HG03565 (cell line): ENCODE data around the gene KSR1.
"Not testable (repeated sequence)": the region's sequence is repeated elsewhere in the genome, so short reads cannot be mapped to it uniquely, and the experiment has no call there.

ENCODE experiments used
- ATAC-seq: cut with Tn5 transposase; IDR thresholded peaks from one replicate; pipeline ENCODE4 v1.9.1; 2021; ENCODE audit warnings: mild to moderate bottlenecking, moderate library complexity; ENCODE audit not compliant: unreplicated experiment

Gene KSR1

DNA sequence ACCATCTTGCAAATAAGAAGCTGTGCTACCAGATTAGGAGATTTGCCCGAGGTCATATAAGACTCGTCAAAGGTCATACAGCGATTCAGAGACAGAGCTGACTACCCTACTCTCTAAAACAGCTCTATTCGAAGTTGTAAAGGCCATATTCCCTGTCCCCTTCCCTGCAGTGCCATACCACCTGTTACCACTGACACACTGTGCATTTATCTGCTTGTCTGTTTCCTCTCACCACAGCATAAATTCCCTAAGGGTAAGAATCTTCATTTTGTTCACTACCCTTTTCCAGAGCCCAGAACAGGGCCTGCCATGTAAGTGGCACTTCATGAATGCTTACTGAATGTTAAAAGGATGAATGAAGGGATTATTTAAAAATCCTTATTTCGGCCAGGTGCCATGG is 3.4 kb upstream of the KSR1 start:
- ATAC-seq: no peak

DNA sequence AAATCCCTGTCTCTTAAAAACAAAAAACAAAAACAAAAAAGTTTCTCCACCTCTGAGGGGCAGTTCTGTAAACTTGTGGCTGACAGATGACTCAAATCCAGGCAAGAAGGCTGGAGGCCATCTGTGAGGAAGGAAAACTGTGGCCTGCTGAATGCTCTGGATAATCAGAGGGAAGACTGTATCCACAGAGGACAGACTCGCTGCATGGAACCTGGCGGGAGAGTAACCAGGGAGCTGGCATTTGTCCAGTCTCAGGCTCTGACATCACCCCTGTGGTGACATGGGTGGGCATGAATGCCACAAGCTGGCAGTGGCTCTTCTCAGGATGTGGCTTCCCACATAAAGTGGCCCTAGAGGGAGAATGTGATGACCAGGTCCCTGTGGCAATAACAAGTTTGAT is 2.8 kb upstream of the KSR1 start:
- ATAC-seq: no peak

DNA sequence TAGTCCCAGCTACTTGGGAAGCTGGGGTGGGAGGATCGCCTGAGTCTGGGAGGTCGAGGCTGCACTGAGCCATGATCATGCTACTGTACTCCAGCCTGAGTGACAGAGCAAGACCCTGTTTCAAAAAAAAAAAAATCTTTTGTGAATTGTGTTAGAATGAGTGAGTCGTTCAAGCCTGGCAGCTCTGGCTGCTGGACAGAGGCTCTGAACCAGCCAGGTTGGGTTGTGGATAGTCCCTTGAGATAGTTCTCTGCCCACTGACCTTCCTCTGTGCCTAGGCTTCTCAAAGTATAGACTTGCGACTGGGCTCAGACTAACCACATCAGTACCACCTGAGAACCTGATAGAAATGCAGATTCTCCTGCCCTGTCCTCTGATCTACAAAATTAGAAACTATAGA is 2.2 kb upstream of the KSR1 start:
- no peak for ATAC-seq

DNA sequence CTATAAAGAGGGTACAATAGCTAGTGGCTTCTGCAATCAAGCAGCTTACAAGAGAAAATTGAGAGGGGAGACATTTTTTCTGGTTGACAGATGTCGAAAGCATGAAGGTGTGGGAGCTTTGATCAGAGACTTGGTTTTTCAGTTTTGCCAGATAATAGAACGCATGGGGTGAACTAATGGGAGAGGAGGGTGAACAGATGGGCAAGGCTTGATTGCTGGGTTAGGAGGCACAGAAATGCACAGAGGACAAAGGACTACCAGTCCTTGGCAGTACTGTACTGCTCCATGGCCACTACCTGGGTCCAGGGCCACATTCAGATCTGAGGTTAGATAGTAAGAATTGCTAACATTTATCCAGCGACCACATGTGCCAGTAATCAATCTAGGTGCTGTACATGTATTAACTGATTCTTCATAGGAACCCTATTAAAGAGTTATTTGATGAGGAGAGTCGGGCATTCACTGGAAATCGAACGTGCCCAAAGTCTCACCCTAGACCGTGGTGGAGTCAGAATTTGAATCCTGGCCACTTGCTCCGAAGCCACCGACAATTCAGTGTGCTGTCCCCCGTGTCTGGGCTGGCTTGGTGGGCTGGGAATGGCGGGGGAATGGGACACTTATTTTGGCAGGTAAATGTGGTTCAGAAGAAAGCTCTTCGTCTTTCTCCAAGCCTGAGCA is 873 bp upstream of the KSR1 start:
- ATAC-seq: no peak

DNA sequence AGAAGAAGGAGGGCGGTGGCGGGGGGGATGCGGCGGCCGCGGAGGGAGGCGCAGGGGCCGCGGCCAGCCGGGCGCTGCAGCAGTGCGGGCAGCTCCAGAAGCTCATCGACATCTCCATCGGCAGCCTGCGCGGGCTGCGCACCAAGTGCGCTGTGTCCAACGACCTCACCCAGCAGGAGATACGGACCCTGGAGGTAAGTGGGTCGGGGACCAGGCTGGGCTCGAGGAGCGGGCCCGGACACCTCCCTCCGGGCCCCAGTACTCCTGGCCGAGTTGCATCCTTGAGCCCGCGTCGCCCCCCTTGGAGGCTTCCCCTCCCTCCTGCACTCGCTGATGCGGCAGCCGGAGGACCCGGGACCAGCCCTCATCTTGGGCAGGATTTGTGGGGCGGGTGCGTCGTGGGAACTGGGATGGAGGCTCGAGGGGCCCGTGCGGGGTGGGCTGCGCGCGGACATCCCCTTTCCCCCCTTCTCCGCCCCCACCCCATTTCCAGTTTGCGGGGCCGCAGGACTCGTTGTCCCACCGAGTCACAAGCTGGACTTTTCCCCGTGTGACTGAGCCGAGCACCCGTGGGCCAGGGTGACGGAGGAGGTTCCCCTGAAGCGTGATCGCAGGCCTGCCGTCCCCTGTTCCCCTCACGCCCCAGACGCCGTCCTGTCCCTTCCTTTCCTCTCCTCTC is 572 bp downstream of the KSR1 start:
- ATAC-seq: no peak

DNA sequence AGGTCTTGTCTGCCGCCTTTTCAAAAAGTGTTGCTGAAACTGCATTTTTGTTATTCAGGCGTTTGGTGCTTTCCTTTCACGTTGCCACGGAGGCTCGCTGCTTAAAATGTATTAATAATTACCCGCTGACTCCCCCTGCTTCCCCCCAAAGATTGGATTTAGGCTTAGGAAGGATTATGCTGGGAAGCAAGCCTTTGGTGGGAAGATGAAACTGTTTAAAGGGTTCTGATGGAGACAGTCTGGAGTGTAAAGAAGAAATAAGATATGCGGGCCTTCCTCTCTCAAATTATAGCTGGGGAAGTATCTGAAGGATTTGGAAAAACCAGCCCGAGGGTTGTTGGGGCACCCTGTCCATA is 1.1 kb downstream of the KSR1 start:
- ATAC-seq: no peak

DNA sequence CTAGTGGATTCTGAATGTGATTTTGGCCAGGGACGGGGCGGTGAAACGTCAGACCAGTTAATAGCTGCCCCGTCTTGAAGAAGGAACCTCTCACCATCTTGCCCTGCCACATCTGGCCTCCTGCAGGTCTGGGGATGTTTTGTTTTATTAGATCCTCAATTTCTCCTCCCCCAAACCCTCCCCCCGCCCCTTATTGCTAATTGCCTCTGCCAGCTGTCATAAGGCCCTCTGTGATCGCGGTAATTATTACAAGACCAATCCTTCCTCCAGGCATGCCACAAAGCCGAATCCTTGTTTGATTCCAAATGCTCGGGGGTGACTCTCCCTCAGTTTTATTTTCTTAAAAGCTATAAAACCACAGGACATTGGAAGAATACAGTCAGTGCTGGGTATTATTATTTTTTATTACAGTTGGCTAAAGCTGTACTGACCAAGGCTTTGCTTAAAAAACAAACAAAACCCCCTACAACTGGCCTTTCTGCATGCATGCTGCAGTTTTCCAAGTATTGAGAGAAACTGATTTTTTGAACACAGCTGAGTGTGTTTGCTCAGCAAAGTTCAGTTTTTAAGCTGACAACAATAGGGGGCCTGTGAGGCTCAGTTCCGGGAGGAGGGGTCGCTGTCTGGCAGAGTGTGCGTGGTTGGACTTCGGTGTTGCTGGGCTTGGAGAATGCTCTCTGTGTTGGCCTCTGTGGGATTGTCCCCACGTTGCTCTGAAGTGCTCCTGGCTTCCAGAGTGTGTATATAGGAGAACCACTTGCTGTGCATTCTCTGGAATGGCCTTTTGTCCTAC is 1.7 kb downstream of the KSR1 start:
- no peak for ATAC-seq

DNA sequence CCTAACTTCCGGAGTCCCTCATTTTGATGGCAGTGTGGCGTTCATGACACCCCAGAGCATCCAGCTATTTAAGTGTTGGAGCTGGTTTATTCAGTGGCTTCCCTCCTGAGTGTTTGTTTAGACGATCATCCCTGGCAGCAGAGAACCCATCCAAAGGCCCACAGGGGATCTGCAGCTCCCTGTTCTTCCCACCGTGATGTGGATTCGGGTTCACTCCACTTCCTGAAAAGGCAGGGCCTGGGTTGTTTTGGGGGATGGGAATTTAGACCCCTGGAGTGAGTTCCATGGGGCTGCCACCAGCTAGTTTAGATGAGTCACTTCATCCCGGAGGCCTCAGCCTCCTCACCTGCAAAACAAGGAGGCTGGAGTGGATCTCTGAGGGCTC is 2.3 kb downstream of the KSR1 start:
- ATAC-seq: no peak

DNA sequence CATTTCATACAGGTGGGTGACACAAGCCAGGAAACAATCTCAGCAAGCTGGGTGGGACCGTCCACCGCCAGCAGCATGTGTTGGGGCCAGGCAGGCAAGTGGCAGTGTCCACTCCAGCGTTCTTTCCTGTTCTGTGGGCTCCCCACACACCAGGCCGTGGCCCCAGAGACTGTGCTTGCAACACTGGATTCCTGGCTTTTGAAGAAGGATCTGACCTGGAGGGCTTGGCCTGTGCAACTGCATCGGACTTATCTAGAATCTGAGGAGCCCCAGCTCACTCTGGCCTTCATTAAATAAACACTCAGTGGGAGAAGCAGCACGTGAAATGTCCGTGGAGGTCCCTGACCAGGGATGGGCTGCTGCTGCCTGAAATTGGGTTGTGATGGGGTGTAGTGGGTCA is 3.2 kb downstream of the KSR1 start:
- no peak for ATAC-seq

DNA sequence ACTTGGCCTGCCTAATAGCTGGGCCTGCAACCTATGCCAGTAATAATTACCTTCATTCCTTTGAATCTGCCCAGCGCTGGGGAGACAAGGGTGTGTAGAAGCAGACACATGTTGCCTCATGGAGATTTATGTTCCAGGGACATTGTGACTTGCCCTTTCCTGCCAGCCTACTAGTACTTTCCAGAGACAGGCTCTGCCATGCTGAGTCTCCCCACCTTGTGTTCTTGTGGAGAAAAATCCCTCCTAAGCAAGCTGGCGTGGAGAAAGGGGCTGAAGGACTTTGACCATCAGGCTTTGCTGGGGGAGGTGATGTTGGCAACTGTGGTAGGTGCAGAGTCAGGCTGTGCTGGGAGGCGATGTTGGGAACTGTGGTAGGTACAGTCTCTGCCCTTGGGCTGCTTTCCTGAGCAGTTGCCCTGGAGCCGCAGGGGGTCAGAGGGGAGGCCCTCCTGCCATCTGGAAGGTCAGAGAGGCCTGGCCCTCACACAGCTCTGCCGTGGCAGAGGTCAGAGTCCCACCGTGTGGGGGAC is 4.0 kb downstream of the KSR1 start:
- ATAC-seq: no peak

DNA sequence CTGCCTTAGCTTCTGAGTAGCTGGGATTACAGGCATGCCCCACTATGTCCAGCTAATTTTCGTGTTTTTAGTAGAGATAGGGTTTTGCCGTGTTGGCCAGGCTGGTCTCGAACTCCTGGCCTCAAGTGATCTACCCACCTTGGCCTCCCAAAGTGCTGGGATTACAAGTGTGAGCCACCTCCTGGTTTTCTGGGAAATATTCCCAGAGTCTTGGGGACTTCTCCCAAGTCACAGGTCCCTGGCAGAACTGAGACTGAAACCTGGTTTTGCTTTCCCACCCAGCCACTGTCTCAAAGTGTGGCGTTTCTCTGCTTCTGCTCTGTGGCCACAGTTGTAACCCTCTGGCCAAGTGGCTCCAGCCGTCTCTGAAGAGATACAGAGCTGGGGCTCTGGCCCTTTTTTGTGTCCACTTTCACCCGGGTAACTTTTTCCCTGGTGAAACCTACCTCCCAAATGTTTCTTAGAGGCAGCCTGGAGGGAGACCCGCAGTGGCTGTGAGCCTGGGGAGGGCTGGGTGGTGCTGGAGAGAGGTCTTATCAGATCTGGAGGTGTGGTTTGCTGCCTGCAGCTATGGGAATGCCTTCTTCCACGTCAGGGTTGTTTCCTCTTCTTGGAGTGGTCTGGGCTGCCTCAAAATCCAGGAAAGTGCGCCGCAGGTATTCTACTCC is 5.1 kb downstream of the KSR1 start:
- ATAC-seq: no peak

DNA sequence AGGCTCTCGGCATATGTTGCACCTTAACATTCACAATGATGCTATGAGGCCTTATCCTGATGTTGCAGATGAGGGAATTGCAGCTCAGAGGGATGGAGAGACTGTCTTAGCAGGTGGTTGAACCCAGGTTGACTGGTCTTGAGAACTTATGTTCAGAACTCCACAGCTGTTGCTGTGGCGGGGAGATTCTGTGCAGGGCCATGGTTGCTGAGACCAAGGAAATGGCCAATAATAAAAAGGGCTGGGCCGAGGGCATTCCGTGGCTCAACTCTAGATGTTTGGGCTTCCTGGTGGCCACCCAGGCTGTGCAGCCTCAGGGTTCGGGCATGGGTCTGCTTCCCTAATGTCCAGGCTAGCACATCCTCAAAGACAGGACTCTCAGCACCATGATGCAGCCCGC is 5.9 kb downstream of the KSR1 start:
- ATAC-seq: no peak

DNA sequence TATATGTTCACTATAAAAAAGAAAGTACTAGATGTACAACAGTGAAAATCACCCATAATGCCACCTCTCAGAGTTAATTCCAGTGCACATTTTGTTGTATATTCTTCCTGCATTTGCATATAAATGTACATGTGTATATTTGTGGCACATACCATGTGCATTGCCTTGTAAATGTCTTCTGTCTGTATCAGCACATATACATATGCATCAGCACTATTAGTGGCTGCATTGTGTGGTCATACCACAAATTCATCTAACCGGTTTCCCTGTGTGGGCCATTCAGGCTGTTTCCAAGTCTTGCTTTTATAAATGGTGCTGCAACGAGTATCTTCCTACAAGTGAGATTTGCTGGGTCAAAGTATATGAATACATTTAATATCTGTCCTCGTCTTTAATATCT is 6.5 kb downstream of the KSR1 start:
- no peak for ATAC-seq

DNA sequence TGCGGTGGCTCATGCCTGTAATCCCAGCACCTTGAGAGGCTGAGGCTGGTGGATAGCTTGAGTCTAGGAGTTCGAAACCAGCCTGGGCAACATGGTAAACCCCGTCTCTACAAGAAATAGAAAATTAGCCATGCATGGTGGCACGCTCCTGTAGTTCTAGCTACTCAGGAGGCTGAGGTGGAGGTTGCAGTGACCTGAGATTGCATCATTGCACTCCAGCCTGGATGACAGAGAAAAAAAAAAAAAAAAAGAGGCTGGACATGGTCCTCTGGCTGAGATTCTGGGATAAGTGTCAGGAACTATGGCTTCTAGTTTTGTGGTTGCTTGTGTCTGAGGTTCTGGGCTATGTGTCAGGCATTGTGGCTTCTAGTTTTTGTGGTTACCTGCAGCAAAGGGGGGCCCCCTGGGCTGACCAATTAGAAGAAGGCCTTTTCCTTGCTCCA is 7.0 kb downstream of the KSR1 start:
- no peak for ATAC-seq

DNA sequence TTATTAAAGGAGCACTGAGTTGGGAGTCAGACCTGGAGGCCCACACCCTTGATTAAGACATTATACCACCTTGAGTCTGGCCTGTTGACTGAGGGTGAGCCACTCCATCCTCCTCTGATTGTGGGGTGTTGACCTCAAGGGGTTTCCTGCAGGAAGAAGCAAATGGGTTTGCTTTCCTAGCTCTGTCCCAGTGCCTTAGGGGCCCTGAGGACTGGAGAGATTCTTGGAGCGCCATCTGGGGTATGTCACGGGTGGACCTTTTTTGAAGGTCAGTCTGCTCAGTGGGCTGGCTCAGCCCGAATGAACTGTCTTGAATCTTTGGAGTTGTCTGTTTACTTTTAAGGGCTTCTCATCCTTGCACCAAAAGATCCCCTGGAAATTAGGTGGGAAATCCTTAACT is 7.8 kb downstream of the KSR1 start:
- not testable (repeated sequence) for ATAC-seq

DNA sequence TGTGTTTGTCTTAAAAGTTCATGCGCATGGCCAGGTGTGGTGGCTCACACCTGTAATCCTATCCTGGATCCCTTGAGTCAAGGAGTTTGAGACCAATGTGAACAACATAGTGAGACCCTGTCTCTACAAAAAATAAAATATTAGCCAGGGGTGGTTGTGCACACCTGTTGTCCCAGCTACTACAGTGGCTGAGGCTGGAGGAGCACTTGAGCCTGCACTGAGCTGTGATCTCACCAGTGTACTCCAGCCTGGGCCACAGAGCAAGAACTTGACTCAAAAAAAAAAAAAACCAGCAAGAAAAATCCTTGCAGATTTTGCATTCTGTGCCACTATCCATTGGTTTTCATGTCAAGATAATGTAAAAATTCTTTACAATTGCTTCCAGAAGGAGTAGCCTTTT is 8.2 kb downstream of the KSR1 start:
- no peak for ATAC-seq

DNA sequence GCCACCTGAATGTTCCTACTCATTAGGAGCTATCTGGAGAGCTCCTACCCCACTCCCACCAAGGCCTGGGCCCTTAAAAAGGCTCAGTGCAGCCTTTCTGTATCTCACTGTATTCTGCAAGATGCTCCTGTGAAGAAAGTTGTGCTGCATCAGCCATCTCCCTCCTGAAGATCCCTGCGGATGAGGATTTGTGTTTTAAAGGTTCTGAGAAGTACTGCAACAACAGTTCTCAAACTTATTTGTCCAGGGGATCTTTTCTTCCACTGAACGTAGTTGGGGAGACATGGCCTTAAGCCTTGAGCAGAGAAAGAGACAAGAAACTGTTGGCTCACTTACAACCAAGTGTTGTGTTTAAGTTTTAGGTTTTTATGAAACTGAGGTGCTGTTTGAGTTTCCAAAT is 9.6 kb downstream of the KSR1 start:
- ATAC-seq: not testable (repeated sequence)

DNA sequence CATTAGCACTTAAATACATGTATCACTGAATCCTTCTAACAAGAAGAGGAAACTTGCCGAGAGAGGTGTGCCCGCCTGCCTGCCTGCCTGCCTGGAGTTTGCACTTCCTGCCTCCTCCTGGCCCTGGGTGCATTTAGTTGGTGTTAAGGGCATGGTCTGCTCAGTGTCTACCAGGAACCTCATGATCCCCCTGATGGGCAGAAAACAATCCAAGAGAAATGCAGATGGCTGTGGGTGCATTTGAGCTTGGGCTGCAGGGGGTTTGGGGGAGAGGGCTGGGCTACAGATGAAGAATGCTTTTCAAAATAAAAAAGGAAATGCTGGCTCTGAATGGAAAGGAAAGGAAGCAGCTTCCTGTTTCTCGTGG is 10.1 kb downstream of the KSR1 start:
- ATAC-seq: no peak

DNA sequence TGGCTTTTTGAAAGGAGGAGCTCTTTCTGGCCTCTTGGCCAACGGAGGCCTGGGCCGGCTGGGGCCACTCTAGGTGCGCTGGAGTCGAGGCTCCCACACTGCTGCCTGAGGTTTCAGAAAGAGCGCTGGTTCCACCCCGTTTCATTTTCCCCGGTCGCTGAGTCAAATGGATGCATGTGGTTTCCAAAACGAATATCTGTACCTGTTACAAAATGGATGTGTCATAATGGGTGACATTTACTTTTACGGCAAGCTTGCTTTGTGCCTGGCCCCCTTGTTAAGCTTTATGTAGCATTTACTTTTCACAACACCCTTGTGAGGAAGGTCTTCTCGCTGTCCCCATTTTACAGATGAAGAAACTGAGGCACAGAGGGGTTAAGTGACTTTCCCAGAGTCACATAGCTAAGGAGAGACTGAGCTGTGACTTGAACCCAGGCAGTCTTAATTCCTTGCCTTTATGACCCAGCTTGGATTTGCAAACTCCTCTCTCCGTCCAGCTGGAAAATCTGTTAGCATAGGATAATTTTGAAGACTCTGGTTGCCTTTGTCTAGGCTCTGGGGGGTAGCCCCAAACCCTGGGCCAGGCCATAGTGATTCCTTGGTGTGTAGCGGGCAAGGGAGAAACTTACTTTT is 10.6 kb downstream of the KSR1 start:
- peak; percentile 58 for ATAC-seq

DNA sequence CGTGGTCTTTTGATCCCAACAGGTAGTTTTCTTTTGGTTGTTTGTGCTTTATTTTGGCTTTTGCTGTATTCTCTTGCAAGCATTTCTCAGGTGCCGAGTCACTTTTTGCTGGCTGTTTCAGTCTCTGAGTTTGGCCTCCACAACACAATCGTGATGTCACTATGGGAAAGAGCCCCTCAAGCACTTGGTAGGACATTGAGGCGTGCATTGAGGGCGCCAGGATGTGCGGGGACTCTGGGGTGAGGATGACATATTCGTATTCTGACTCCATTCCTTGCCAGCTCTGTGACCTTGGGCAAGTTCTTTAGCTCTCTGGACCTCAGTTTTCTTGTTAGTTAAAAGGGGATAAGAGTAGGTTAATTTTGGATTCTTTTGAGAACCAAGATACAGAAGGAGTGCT is 13.0 kb downstream of the KSR1 start:
- no peak for ATAC-seq
